HG02678 (cell line): ENCODE results near the gene SEMA7A.

Experiments
- ATAC-seq: cut with Tn5 transposase; IDR thresholded peaks from one replicate; pipeline ENCODE4 v1.9.1; 2021; ENCODE audit warnings: mild to moderate bottlenecking, moderate library complexity; ENCODE audit not compliant: unreplicated experiment

The SEMA7A gene

DNA sequence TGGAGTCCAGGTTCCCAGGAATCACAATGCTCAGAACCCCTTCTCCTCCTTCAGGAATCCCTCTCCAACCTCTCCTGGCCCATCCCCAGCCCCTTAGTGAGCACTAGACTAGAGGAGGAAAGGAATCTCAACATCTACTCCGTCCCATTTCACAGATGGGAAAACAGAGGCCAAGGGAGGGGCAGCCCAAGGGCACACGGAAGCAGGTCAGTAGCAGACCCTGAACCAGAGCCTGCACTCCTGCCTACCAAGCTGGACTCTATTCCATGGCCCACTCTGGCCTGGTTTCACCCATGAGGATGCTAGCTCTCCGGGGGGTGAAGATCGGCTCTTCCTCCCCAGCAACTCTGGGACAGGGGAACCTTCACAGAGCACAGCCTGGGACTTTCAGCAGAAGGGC is 14.3 kb downstream of the SEMA7A start:
- no peak for ATAC-seq

DNA sequence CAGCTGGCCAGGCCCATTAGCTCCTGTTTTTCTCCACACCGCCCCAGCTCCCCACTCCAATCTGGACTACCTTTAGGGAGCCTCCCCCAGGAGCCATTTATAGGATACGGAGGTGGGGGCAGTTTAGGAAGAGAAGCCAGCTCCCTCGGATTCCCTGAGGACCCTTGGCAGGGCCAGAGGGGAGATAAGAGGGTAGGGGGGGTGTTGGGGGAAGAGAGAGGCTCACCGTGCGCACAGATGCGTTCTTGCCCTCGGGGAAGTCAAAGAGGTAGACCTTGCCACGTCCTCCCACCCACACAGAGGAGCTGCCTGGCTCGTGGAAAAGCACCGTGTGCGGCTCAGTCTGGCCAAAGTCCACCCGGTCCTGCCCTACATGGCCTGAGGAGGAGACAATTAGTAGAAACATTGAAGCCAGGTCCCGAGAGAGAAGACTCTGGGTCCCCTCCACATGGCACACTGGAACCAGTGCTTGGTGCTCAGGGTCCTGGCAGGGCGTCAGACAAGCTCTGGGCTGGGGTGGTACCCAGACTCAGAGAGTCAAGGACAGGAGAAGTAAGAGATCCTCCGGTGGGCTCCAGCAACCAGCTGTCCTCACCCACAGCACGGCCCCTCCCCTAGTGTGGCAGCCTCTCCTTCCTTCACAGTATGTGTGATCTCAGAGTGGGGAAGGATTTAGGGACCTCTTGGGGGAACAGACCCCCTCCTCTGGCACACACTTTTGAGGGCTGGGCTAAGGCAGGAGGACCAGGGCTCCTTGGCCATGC is 15.0 kb downstream of the SEMA7A start:
- ATAC-seq, result no peak

DNA sequence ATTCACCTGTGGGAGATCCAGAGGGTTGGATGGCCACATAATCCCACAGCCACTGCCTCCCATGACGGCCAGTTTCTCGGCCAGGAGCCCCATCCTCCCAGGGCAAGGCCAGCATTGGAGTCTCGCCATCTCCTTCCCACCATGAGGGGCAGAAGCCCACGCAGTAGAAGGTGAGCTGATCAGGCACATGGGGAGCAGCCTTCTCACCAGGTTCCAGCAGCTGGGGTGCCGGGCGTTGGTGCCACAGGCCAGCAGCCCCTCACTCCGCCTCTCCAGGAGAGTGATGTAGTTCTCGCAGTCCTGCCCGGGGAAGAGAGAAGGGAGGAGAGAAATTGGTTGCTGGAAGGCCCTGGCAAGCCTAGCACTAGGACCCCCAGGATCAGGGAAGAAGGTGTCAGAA is 16.1 kb downstream of the SEMA7A start:
- no peak for ATAC-seq

DNA sequence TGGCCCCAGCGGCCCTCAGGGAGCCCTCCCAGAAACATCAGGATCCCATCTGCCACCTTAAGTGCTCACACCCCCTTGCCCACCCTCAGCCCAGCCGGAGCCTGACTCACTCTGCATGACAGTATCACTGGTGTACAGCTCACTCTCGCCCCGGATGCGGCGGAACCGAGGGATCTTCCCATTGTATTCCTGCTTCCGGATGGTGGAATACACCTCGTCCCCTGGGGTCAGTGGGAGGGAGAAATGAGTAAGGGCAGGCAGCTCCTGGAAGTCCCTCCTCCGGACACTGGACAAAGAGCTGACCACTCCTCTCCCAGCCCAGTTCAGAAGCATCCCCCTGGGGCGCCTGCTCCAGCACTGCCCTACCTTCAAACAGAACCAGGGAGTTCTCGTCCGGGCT is 16.5 kb downstream of the SEMA7A start:
- no peak for ATAC-seq

DNA sequence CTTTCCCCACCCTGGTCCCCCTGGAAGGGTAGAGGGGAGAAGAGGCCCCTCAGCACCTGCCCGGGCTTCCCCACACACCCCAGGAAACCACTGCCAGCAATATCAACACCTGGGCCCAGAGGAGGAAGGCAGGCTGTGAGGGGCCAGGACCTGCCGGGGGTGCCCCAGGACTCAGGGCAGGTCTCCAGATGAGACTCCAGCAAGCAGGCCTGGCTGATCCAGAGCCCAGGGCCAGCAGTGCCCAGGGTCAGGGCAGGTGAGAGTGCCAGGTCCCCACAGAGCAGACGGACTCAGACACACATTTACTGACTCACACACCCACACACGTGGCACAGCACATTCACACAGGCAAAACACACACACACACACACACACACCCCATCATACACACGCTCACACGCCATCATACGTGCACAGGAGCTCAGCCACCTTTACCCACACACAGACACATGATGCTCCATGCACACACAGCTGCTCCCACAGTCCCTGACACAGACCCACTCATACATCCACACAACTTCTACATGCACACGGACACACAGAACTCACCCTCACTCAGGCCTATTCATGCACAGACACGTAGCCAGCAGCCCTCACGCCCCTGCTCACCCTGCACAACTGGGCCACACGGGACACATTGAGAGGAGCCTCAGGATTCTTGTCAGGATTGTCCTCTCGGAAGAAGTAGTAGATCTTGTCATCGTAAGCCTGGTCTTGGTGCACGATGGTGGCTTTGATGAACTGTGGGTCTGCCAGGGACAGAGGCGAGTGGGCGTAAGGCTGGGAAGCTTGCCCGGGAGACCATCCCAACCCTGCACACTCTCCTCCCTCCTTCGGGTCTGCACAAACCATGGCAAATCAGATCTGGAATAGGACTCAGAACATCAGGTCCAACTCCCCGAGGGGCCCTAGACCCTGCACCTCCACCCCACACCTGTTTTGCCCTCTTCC is 17.5 kb downstream of the SEMA7A start:
- no peak for ATAC-seq

DNA sequence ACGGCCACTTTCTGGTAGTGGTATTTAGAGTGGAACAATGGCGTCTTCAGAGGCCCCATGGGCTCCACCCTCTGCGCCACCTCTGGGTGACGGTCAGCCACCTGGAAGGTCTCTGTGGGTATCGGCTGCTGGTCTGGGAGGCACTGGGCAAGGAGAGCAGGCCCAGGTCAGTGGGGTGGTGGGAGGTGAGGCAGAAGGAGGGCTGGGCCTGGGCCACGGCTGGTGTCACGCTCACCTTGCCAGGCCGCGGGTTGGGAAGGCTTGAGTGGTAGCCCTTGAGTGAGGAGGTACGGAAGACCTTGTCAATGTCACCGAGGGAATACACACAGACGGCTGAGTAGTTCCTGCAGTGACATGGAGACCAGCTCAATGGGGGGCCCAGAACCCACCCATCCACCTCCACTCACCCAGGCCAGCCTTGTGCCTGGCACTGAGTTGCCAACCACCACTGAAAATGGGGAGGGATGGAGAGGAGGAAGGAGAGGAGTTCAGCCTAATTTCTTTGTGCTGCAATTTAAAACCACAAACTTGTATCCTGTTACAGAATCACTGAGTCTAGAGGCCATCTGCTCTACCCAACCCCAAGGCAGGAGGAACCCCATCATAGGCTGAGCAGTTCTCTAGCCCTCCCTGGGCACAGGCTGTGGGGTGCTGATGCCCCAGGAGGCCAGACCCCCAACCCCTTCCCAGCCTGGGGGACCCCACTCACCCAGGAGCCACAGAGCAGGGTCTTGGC is 19.0 kb downstream of the SEMA7A start:
- no peak for ATAC-seq

DNA sequence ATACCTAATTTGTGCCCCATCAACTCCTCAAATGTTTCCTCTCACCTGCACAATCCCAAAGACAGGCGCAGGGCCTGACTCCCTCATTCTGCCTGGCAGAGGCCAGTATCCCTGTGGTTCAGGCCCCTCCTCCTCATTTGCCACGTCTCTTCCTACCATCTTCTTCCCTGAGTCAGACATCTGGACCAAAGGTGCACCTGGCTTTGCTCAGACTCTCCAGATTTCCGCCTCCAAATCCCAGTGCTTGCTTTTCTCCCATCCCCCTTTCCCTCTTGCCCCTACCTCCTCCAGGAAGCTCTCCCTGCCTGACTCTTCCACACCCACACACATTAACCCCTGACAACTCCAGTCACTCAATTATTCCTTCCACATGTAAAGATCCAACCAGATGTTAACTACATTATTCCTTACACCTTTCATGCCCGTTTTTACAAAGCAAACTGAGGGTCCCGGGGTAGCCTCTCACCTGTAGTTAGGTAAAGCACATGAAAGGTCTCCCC is 19.6 kb downstream of the SEMA7A start:
- ATAC-seq, result no peak

DNA sequence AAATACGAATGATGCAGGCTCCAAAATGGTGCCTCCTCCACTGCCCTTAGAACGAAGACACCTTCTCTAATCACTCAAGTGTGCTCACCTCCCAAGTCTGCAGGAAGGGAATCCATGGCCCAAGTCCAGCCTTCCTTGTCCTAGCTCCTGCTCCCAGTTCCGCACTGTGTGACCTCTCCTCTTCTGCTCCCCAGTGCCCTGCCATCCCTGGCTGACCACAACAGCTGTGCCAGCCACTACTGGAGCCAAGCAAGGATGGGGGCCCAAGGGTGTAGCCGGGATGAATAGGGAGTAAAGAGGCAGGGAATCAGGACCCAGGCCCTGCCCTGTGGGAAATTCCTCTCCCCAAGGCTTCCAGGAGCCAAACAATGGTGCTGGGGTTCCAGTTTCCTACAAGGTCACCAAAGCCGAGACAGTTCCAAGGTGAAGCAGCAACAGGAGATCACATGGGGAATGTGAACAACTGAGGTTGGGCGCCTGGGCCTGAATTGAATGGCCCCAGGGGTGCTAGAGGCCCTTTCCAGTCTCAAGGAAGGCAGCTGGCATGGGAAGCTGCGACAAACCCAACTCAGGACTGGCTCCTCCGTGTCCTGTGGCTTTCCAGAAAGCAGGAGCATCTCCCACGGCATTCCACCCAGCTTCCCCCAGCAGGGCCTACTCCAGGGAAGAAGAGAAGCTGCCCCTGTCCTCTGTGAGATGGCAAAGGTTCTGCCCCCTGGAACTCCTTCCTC is 20.2 kb downstream of the SEMA7A start:
- ATAC-seq, result no peak

DNA sequence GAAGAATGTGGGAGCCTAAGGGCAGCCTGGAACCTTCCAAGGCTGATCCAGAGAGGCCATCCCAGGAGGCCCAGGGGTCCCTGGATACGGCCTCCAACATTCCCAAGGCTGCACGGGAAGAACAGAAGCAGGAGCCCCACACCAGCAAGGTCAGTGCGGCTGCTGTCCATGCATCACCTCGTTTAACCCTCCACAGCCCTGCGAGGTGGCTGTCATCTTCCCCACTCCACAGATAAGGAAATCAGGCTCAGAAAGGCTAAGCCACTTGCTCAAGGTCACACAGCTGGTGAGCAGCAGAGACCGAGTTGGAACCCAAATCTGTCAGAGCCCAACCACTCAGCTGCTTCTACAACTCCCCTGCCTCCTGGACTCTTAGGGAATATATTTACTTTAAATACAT is 21.6 kb downstream of the SEMA7A start:
- no peak for ATAC-seq

DNA sequence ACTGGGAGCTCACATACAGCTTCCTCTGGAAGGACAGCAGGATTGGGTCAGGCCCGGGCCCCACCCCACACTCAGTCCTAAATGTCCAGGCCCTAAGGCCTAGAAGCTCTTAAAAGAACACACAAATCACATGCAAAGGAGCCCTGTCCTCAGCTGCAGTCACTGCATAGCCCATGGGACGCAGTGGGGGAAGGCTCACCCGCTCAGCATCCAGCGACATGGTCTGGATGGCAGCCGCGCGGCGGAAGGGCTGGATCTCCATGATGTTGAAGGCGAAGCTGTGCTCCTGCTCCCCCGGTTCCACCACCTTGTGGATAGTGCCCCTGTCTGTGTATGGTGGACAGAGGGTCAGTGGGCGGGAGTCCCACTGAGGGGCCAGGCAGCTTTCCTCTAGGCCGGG is 22.1 kb downstream of the SEMA7A start:
- ATAC-seq, result no peak

DNA sequence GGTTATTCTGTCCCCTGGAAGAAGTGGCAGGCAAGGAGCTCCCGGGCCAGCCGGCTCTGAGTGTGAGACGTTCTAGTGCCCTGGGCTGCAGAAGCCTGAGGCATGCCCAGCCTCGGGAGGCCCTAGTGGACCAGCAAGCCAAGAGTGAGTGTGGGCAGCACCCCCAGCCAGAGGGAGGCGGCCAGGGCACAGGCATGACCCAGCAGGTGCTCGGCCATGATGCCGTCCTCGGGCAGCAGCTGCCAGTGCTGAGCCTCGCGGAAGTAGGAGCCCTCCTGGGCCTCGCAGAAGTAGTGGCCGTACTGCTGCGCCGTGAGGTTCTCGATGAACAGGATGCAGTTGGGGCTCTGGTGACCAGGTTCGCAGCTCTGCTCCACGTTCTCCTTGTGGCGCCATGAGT is 23.3 kb downstream of the SEMA7A start:
- ATAC-seq, result no peak

DNA sequence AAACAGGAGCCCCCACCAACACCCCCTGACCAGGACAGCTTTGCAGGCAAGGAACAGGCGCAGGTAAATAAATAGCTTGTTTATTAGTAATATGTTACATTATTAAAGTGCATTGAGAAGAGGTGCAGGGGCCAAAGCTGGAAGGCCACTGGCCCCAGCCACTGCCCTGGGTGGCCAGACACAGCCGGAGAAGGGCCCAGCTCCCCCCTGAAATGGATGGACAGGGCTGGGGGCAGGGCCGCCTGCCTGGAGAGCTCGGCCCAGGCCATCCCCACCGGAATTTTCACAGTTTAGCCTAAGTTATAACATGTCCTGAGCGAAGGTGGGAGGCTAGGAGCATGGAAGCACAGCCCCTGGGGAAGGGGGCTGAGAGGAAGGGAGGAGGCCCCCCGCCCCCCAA is 24.5 kb downstream of the SEMA7A start:
- ATAC-seq, result no peak

DNA sequence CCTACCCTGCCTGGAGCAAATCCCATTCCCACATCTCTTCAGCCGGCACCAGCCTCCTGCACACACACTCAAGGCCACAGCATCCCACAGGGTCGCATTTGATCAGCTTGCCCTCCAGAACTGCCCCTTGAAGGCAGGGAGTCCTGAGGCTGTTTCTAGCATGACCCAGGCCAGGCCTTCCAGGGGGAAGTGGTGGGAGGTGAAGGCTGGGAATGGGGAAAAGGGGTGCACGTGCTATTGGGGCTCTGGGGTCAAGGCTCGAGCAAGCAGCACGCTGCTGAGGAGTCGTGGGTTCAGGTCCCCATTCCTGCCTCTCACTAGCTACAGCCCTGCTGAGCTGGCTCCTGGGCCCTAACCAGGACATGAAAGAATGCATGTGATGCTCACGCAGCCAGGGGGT is 24.9 kb downstream of the SEMA7A start:
- no peak for ATAC-seq

DNA sequence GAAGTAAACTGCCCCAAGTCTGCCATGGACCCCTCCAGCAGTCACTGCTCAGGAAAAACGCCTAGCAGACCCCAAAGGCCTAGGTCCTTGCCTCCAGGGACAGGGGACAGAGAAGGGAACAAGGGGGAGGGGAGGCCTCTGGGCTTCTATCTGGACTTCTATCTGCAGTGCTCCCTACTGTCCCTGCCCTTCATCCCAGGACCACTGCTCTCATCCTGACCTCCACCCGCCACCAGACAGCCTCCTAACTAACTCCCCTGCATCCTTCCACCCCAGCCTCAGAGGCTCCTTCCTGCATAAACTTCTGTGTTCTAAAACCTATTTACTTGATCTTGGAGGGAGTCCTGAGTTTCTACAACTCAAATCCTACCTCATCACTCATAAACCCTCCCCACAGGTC is 25.4 kb downstream of the SEMA7A start:
- no peak for ATAC-seq

DNA sequence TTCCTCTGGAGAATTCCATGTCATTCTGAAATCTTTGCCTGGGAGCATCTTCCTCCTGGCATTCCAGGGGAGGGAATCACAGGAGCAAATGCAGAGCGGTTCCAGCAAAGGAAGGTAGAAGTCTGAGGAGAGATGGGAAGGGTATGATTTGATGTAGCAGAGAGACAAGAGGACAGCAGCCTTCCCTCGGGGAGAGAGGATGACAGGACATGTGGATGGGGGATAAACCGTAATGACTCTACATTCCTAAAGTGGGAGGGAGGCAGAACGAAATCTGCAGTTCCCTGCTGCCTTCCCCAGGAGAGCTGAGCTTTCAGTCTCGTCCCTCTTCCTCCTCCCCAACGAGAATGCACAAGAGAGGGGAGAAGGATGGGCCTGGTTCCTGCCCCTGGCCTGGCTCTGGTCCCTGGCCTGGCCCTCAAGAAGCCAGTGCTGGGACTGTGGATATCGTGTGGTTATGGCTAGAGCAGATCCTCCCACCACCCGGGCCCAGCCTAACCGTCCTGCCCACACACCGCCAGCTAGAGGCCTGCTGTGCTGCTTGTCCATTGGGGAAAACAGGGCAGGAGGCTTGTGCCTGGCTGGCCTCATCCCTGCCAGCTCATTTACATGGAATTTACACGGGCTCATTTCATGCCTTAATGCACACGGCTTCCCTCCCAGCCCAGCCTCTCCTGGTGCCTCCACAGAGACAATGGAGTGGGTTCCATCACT is 26.6 kb downstream of the SEMA7A start:
- ATAC-seq, result no peak

DNA sequence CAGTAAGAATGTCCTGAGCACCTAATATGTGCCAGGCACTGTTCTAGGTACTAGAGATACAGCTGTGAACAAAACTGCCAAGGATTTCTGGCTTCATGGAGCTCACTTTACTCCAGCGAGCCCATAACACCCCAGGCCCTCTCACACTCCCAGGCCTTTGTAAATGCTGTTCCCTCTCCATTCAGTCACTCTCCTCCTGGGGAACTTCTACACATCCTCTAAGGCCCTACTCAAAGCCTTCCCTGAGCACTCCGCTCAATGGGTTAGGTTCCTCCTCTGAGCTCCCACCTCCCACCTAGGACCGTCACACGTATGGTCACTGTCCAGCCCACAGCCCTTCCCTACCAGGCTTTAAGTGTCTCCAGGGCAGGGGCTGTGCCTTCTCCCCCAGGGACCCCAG is 27.2 kb downstream of the SEMA7A start:
- ATAC-seq, result no peak

DNA sequence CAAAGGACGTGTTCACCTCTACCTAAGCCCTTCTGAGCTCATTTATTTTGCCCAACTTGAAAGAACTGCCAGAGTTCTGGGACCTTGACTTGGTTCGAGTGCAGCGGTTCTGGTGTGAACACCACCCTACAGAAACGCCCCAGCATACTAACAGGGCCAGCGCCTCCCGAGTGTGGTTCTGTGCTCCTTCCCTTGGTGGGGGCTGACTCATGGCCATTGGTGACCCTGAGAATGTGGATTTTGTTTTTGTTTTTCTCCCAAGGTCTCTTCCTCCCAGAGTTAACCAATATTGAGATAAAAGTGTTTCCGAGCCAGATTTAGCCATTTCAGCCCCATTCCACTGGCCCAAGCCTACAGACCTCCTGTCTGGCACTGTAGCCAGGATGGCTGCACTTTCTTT is 27.9 kb downstream of the SEMA7A start:
- ATAC-seq, result no peak

DNA sequence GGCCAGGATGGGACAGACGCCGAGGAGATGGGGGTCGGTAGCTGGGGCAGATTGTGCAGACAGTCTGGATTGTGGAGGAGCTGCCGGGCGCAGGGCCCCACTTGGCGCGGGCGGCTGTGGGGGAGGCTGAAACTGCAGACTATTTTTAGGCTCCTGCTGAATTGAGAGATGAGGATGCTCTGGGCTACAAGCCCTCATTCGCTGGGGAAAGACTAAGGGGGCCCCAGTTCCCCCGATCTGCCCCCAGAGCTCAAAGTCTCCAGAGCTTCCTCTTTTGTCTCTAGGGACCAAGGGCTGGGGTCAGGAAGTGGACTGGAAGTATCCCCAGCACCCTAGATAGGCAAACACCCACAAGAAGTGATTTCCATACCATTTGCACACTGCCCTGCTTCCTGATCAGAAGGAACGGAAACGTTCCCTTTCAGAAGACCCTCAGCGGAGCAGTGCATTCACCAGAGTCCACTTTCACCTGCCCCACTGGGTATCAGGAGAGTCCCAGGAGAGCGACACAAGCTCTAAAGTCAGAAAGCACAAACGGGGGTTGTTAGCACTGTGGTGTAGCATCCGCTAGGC is 29.7 kb downstream of the SEMA7A start:
- ATAC-seq, result peak; percentile 35

DNA sequence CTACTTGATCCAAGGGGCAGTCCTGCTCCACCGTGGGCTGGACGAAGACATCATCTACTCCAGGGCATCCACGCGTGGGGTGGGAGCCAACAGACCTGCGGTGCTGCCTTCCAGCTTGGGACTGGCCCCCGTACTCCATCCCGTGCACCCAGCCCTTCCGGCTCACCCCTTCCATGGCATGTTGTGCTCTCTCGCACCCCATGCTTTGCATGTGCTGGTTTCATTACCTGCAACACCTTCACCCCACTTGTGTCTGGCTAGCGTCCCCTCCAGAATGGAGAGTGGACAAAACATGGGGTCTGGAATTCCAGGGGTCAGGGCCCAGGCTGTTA is 30.2 kb downstream of the SEMA7A start:
- ATAC-seq, result peak; percentile 20
